AG10803 (cell line): ENCODE measurements around the gene SLC37A1.

Experiments used
- DNase-seq: peaks from one replicate; pipeline ENCODE4 v3.0.0; 2010; ENCODE audit warnings: low read depth
- H3K4me3 ChIP-seq: 2 replicates; pipeline ENCODE4 v1.5.1; 2011; ENCODE audit warnings: mild to moderate bottlenecking, low read length, control low read depth
- TF ChIP-seq, protein P1 (sequence below): conservative IDR thresholded peaks from 2 replicates; pipeline ENCODE4 v1.5.1; 2011; ENCODE audit warnings: mild to moderate bottlenecking, low read length, control low read depth, inconsistent platforms

The SLC37A1 gene

DNA sequence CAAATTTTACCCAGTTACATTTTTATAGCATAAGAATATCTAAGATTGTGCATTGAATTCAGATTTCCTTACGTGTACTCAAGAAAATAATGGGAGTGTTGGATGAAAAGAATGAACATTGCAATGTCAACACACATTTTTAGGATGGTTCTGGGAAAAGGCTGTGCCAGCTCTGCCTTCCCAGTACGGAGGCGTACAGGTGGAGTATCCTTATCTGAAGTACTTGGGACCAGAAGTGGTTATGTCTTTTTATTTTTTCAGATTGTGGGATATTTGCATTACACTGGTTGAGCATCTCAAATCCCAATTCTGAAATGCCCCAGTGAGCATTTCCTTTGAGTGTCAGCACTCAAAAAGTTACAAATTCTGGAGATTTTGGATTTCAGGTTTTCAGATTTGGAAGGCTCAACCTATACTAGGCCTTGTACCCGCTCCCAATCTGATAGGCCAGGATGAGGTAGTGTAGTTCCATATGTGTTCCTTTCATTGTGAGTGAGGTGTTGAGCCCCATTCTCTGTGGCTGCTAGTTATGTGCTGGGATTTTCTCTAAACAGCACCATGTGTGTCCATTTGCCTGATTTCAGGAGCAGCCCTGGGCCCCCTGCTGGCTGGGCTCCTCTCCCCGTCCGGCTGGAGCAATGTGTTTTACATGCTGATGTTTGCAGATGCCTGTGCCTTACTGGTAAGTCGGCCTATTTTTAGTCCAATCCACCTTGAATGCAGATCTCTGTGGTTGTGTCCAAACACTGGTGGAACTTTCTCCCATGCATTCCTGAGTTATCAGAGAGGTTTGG, 60.8 kb downstream of the SLC37A1 start:
- TF ChIP-seq, protein P1, sequence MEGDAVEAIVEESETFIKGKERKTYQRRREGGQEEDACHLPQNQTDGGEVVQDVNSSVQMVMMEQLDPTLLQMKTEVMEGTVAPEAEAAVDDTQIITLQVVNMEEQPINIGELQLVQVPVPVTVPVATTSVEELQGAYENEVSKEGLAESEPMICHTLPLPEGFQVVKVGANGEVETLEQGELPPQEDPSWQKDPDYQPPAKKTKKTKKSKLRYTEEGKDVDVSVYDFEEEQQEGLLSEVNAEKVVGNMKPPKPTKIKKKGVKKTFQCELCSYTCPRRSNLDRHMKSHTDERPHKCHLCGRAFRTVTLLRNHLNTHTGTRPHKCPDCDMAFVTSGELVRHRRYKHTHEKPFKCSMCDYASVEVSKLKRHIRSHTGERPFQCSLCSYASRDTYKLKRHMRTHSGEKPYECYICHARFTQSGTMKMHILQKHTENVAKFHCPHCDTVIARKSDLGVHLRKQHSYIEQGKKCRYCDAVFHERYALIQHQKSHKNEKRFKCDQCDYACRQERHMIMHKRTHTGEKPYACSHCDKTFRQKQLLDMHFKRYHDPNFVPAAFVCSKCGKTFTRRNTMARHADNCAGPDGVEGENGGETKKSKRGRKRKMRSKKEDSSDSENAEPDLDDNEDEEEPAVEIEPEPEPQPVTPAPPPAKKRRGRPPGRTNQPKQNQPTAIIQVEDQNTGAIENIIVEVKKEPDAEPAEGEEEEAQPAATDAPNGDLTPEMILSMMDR: peak; percentile 45
- DNase-seq: peak; percentile 16
- H3K4me3 ChIP-seq: no peak overlapping the region

DNA sequence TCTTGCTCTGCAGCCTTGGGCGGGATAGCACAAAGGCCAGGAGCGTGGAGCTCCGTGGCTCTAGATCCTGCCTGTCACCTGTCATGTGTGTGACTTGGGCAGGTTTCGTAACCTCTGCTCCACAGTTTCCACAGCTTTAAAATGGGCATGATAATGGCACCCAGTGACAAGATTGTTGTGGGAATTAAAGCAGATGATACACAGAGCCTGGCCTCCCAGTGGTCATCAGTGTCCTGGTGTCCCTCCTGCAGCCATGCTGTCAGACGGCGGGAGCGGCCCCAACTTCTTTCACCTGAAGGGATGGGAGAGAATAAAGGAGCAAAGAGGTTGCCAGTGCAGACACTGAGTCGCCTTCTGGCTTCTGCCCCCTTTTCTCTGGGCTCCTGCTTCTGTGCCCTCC, 61.5 kb downstream of the SLC37A1 start:
- TF ChIP-seq, protein P1: no peak
- no peak overlapping the region for H3K4me3 ChIP-seq
- DNase-seq: no peak

DNA sequence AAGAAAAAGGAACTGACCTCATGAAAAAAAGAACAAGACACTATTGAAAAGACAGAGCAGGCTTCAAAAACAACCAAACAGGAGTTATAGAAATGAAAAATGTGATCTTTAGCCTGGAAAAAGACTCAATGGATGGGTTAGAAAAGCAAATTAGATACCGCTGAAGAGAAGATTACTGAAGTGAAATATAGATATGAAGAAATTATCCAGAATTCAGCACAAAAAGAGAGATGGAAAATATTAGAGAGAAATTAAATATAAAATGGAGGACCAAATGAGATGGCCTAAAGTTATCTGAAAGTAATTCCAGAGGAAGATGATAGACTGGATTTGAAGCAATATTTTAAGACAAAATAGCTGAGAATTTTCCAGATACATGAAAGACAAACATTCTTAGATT, 63.0 kb downstream of the SLC37A1 start:
- H3K4me3 ChIP-seq: no peak overlapping the region
- TF ChIP-seq, protein P1: no peak
- DNase-seq: no peak

DNA sequence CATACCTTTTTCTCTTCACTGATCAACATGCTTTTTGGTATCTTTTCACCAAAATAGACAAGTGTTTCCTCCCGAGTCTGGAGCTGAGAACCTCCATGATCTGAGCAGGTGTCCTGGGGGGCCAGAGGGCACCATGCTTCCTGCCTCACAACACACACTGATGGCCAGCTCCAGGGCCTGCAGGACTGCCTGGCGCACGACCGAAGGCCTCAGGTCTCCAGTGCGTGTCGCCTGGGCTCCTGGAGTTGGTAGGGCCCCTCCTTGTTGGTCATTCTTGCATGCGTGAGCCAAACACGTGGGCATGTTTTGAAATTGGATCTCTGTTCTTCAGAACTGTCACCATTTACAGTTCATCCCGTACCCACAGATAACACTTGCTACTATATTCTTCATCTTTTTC, 64.4 kb downstream of the SLC37A1 start:
- no peak for DNase-seq
- TF ChIP-seq, protein P1: no peak
- no peak overlapping the region for H3K4me3 ChIP-seq

DNA sequence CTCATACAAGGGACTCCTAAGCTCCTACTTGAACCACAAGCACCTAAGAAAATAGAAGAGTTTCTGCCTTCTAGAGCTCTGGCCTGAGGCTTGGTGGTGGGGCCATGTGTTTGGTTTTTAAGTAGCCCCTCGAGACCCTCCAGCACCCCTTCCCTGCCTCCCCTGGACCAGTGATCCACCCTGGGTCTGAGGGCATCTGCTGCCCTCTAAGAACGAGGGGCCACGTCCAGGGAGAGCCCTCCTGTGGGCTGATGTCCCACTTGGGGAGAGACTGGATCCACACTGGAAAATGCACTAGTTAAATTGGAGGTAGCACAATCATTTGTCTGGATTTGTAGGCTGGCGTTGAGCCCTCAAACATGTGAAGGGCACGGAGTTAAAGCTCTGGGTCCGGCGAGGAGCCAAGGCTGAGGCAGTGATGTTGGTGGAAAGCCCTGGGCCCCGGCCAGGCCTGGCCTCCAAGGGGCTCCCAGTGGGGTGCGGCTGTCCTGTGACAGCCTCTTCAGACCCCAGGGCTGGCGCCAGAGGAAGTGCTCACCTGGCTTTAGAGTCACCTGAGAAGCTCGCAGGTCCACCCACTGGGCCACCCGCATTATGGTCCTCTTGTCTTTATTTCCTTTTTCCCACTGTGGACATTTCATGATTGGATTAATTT, 65.2 kb downstream of the SLC37A1 start:
- DNase-seq: no peak
- TF ChIP-seq, protein P1: no peak

DNA sequence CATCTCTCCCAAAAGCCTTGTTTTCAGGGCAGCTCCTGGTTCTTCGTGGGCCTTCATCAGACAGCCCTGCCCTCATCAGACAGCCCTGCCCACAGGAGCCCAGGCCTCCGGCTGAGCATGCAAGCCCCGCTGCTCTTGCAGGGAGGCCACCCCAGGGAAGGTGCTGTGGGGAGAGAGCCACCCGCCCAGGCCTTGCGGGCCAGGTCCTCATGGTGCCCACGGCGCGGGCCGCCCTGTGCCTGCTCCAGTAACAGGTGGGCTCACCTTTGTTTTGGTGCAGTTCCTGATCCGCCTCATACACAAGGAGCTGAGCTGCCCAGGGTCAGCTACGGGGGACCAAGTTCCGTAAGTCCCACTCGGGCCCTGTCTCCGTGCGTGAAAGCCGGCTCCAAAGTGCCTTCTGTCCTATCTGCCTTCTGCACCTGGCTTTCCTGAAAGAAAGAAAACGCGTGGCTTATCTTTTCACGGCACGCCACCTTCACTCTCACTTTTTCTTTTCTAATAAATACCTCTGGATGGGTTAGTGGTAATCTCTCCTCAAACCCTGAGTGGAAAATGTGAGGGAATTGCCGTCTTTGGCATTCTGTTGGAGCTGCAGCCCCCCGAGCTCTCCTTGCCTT, 65.9 kb downstream of the SLC37A1 start:
- DNase-seq: no peak
- H3K4me3 ChIP-seq: no peak overlapping the region
- TF ChIP-seq, protein P1: no peak

More for the DNA sequence above, 65.2 kb downstream of the SLC37A1 start:
- H3K4me3 ChIP-seq: no peak overlapping the region
